AG09309 (cell line): ENCODE data around the gene PLCD3.

Experiments
- DNase-seq: peaks from one replicate; pipeline ENCODE4 v3.0.0-alpha.2; 2010; ENCODE audit warnings: low read depth
- H3K4me3 ChIP-seq: 2 replicates; pipeline ENCODE4 v1.5.1; 2011; ENCODE audit warnings: mild to moderate bottlenecking, low read depth, low read length, moderate library complexity; ENCODE audit not compliant: control insufficient read depth
- CTCF ChIP-seq: IDR thresholded peaks from 2 replicates; pipeline ENCODE4 v1.5.1; 2011; ENCODE audit warnings: mild to moderate bottlenecking, low read depth, low read length, inconsistent platforms; ENCODE audit not compliant: insufficient read depth, control insufficient read depth; ENCODE audit errors: missing control alignments

The PLCD3 gene

GRCh38 chr17:45092911-45093430, 39.3 kb downstream of the PLCD3 start:
- TF ChIP-seq CTCF, result no peak
- no peak overlapping the region for H3K4me3 ChIP-seq
- DNase-seq, result peak; percentile 96

GRCh38 chr17:45091778-45092425, 40.4 kb downstream of the PLCD3 start:
- no peak for TF ChIP-seq CTCF
- no peak for DNase-seq
- H3K4me3 ChIP-seq, result no peak overlapping the region

DNA sequence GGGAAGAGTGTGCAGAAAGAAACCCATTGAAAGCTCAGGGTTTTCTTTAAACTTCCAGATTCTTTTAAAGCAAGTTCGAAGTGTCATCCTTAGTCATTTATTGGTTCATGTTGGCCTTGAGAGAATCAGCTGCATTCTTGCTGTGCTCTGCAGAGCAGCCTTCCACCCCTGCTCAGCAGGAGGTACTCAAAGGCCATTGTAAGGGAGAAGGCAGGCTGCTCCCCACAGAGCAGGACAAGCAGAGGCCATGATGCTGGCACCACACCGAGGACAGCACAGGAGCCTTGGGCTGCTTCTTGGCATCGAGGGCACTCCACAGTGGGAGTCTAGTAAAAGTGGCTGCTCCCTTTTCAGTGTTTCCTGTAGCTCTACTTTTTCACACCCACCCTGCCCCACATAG, 41.6 kb downstream of the PLCD3 start:
- no peak for DNase-seq

GRCh38 chr17:45088741-45089140, 43.6 kb downstream of the PLCD3 start:
- TF ChIP-seq CTCF, result no peak
- no peak for DNase-seq
- H3K4me3 ChIP-seq, result no peak overlapping the region

More for the DNA sequence above, 41.6 kb downstream of the PLCD3 start:
- no peak overlapping the region for H3K4me3 ChIP-seq
- TF ChIP-seq CTCF, result no peak

DNA sequence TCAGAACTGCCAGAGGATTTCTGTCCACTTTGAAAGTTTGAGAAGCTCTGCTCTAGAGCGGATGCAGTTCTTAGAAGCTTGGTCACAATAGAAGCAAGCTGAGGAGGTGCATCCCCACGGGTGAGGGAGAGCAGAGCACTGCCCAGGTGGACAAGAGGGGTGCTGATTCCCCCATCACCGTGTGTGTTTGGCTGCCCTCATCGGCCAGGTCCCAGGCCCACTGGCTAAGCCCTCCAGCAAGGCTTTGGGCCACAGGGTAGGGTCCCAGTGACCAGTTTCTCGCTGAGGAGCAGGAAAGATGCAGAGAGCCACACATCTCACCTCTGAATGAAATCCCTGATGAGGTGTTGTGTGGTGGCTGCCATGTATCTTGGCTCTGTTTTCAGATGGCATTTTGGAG, 44.3 kb downstream of the PLCD3 start:
- no peak overlapping the region for H3K4me3 ChIP-seq

GRCh38 chr17:45087504-45087975, 44.8 kb downstream of the PLCD3 start:
- no peak for DNase-seq
- no peak for TF ChIP-seq CTCF
- no peak overlapping the region for H3K4me3 ChIP-seq

More for the DNA sequence above, 44.3 kb downstream of the PLCD3 start:
- DNase-seq, result no peak
- no peak for TF ChIP-seq CTCF
